ENCODE data around the gene TLE2.

DNA sequence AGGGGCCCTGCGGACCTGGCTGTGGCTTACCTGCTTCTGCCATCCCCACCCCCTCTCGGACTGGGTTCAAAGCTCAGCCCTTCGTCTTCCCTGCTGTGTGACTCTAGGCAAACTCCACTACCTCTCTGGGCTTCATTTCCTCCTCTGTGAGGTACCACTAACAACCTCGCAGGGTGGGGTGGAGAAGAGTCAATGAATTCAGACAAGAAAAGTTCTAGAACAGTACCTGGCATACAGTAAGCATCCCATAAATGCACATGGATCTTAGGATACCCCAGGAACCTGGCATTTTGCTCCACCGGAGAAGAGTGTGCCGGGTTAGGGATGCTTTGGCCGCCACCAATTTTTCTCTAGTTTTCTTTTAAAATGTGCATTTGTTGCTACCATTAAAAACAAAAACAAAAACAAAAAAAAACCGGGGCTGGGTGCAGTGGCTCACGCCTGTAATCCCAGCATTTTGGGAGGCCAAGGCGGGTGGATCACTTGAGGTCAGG is 29.8 kb upstream of the TLE2 start:
- TF ChIP-seq, protein P1, sequence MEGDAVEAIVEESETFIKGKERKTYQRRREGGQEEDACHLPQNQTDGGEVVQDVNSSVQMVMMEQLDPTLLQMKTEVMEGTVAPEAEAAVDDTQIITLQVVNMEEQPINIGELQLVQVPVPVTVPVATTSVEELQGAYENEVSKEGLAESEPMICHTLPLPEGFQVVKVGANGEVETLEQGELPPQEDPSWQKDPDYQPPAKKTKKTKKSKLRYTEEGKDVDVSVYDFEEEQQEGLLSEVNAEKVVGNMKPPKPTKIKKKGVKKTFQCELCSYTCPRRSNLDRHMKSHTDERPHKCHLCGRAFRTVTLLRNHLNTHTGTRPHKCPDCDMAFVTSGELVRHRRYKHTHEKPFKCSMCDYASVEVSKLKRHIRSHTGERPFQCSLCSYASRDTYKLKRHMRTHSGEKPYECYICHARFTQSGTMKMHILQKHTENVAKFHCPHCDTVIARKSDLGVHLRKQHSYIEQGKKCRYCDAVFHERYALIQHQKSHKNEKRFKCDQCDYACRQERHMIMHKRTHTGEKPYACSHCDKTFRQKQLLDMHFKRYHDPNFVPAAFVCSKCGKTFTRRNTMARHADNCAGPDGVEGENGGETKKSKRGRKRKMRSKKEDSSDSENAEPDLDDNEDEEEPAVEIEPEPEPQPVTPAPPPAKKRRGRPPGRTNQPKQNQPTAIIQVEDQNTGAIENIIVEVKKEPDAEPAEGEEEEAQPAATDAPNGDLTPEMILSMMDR (IDR thresholded peaks at IDR 0.05 in 2 of 3, conservative IDR thresholded peaks at IDR 0.05 in 1 of 3; ENCODE audit: borderline replicate concordance in 1 of 3, insufficient read depth in 1 of 3, low read depth in 2 of 3, low read length in 2 of 3), result no peak
- TF ChIP-seq YY1 (IDR thresholded peaks at IDR 0.05; ENCODE audit: extremely low read depth, insufficient replicate concordance, low read depth, low read length), result no peak
- TF ChIP-seq POLR2AphosphoS5 (IDR thresholded peaks at IDR 0.05; ENCODE audit: low read depth, low read length), result no peak
- TF ChIP-seq EZH2 (IDR thresholded peaks at IDR 0.05), result no peak
- TF ChIP-seq, protein P2, sequence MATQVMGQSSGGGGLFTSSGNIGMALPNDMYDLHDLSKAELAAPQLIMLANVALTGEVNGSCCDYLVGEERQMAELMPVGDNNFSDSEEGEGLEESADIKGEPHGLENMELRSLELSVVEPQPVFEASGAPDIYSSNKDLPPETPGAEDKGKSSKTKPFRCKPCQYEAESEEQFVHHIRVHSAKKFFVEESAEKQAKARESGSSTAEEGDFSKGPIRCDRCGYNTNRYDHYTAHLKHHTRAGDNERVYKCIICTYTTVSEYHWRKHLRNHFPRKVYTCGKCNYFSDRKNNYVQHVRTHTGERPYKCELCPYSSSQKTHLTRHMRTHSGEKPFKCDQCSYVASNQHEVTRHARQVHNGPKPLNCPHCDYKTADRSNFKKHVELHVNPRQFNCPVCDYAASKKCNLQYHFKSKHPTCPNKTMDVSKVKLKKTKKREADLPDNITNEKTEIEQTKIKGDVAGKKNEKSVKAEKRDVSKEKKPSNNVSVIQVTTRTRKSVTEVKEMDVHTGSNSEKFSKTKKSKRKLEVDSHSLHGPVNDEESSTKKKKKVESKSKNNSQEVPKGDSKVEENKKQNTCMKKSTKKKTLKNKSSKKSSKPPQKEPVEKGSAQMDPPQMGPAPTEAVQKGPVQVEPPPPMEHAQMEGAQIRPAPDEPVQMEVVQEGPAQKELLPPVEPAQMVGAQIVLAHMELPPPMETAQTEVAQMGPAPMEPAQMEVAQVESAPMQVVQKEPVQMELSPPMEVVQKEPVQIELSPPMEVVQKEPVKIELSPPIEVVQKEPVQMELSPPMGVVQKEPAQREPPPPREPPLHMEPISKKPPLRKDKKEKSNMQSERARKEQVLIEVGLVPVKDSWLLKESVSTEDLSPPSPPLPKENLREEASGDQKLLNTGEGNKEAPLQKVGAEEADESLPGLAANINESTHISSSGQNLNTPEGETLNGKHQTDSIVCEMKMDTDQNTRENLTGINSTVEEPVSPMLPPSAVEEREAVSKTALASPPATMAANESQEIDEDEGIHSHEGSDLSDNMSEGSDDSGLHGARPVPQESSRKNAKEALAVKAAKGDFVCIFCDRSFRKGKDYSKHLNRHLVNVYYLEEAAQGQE (IDR thresholded peaks at IDR 0.05; ENCODE audit: low read depth), result no peak
- TF ChIP-seq CEBPB (IDR thresholded peaks at IDR 0.05; ENCODE audit: low read depth), result no peak
- no peak for TF ChIP-seq POLR2A (IDR thresholded peaks at IDR 0.05; ENCODE audit: borderline replicate concordance, extremely low read depth, insufficient read depth, insufficient read length)
- no peak for TF ChIP-seq ZFX (IDR thresholded peaks at IDR 0.05)
- no peak for TF ChIP-seq EGR1 (IDR thresholded peaks at IDR 0.05; ENCODE audit: low read depth)
- TF ChIP-seq SP1 (IDR thresholded peaks at IDR 0.05; ENCODE audit: low read depth), result no peak
- TF ChIP-seq JUND (IDR thresholded peaks at IDR 0.05), result no peak
- TF ChIP-seq RAD21 (IDR thresholded peaks at IDR 0.05; ENCODE audit: low read depth), result no peak
- TF ChIP-seq SRF (IDR thresholded peaks at IDR 0.05; ENCODE audit: low read depth), result no peak

All from HCT116 (cell line).